GM19324 (cell line): ENCODE data around the gene CREB3L4.

Source experiments
- ATAC-seq: cut with Tn5 transposase; IDR thresholded peaks from one replicate; pipeline ENCODE4 v1.9.1; 2021; ENCODE audit warnings: mild to moderate bottlenecking, moderate library complexity; ENCODE audit not compliant: unreplicated experiment, low FRiP score

The CREB3L4 gene

DNA sequence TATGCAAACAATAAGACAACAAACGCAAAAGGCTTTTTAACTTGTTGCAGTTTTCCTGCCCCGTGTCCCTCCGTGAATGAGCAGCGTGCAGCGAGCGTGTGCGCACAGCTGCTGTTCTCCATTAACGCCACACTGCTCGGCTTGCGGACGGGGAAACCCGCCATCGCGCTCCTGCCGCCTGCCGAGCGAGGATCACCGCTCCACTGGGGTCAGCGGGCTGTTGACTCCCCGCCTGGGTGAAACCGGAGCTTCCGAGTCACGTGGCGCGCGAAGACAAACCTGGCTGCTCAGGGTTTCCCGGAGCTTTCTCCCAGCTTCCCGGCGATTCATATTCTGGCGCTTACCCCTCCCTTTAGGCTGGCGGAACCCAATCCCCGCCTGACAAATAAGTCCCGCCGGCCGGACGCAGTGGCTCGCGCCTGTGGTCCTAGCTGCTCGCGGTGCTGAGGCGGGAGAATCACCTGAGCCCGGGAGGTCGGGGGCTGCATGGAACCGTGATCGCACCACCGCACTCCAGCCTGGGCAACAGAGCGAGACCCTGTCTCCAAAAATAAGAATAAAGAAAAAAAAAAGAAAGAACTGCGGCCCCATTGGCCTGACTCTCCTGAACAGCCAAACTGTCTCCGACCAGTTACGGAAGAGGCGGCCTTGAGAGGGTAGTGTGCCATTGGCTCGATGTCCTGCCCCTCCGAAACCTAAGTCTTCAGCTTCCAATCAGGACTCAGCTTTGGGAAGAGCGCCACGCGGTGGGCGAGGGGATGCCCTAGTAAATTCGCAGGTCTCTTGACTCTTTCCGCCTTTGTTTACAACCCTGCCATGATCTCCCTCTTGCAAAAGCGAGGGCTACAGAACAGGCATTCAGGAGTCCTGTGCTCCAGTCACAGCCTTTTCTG lies at the start of gene CREB3L4:
TSS of gene CREB3L4 (plus strand) at position 796 of the 893 bp plus-strand sequence. CDS start 624 bp downstream, outside the sequence.
- ATAC-seq: peak; percentile 65

GRCh38 chr1:153919876-153920852 lies 47.5 kb upstream of the CREB3L4 start:
- no peak for ATAC-seq

DNA sequence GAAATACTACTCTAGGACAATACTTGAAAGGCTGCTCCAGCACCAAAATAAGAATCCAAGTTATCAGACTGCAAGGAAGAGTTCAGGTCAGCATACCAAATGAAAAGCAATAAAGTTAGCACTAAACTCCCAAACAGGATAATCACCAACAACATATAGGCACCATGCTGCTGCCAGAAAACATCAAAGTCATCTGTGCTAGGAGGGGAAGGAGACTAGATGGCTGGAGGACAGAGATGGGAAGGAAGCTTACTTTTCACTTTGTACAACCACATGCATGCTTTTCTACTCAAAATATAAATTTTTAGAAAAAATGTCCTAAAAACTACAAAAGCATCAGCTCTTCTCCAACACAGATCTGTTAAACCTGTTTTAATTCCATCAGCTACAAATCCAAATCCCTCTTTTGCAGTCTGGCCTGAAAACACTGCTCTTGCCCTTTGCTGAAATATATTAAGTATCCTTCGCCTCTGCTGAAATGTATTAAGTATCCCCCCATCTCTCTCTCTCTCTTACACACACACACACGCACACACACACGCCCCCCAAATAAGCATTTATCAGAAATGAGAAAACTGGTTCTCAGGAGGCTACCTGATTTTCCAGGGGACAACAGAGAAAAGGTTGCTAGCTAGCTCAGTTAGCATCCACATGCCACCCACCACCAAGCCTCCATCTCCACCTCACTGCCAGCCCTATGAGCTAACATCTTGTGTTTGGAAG lies 46.5 kb upstream of the CREB3L4 start:
- no peak for ATAC-seq

DNA sequence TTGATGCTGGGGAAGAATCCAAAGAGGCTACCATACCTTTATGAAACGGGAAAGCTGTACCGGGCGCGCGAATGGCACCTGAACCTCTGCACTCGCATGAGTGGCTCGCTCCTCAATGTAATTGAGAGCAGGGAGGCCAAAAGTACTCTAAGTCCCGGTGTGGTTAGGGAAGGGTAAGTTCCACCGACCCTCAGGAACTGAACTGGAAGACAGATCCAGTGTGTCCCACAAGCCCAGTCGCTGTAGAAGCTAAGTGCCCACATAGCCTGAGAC lies 46.0 kb upstream of the CREB3L4 start:
- no peak for ATAC-seq

- peak; percentile 37 for ATAC-seq
These were observed 45.4 kb upstream of the CREB3L4 start for GRCh38 chr1:153922076-153922971.

DNA sequence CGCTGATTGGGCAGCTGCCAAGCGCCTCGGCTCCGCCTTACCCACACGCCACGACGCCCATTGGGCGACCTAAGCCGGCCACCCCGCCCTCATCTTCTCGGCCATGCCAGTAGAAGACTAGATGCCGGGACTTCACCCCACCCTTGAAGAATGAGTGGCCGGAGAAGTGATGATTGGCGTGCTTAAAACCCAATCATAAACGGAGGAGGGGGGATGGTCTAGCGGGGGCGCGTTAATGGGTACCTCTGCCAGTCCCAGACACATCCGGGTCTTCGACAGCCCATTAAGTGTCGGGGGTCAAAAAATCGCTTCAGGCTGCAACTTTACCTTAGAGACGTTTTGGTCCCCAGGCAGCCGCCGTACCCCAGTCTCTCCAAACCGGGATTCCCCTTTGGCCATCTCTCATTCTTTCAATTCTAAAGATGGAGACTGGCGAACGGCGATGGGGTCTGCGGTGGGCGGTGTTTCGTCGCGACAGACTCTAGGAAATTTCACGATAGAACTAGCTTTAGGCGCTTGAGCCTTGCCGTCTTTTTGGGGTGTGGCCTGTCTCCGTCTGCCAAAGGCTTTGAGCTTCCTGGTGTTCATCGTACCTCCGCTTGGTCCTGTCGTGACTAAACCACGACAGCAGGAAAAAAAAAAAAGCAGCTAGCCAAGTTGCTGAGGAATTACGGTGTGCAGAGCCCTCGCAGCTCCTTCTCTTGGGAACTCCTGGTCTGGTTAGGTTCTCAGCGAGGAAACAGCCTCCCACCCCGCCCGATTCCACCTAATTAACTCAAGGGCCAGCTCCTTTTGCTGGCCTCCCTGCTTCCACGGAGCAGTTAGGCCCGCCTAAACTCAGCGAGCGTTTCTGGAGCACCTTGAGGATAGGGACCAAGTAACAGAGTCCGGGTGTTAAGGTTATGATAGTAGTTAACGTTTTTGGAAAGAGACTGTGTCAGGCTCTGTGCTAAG lies 44.5 kb upstream of the CREB3L4 start, which contains the start of gene GATAD2B:
TSS of gene GATAD2B (minus strand) at position 1 of the 954 bp plus-strand sequence. CDS start 94,625 bp downstream, outside the sequence.
- peak; percentile 96 for ATAC-seq

GRCh38 chr1:153926405-153926804 lies 41.3 kb upstream of the CREB3L4 start:
- ATAC-seq: no peak

- ATAC-seq: no peak
These were observed 39.5 kb upstream of the CREB3L4 start for GRCh38 chr1:153928245-153928644.

- no peak for ATAC-seq
These were observed 38.8 kb upstream of the CREB3L4 start for GRCh38 chr1:153928791-153929341.

DNA sequence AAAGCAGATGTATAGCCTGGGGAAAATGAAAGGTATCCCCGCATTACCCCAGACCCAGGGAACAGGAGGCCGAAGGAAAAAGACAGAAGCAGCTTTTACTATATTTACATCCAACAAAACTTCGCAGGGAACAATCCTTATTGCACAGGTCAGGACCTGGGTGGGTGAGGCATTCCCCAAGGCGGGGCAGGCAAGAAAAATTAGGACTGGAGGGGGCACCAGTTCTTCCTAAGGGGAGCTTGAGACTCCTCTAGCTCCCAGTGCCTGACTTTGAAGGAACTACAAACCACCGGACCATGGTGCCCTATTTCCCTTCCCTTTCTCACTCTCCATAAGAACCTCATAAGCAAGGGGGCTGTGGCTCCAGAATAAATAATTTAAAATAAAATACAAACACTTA lies 38.3 kb upstream of the CREB3L4 start:
- no peak for ATAC-seq

- no peak for ATAC-seq
These were observed 37.4 kb upstream of the CREB3L4 start for GRCh38 chr1:153929981-153930948.

GRCh38 chr1:153932156-153933131 lies 35.3 kb upstream of the CREB3L4 start:
- no peak for ATAC-seq

DNA sequence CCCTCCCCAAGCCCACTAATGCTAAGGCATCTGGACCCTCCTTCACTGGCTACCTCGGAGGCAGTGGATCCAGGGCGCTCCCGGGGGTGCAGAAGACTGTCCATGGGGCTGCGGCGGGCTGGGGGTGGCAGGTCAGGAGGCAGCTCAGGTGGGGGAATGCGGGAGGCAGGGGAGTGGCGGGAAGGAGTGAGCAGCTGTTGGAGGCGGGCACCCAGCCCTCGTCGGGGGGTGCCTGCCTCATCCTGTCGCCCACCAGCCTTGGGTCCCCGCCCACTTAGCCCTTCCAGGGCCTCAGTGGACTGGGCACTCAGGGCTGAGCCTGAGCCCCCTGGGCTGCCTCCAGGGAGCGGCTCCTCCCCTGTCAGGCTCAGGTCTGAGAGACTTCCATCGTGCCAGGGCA lies 34.3 kb upstream of the CREB3L4 start:
- ATAC-seq: no peak

GRCh38 chr1:153933955-153934354 lies 33.7 kb upstream of the CREB3L4 start:
- no peak for ATAC-seq

DNA sequence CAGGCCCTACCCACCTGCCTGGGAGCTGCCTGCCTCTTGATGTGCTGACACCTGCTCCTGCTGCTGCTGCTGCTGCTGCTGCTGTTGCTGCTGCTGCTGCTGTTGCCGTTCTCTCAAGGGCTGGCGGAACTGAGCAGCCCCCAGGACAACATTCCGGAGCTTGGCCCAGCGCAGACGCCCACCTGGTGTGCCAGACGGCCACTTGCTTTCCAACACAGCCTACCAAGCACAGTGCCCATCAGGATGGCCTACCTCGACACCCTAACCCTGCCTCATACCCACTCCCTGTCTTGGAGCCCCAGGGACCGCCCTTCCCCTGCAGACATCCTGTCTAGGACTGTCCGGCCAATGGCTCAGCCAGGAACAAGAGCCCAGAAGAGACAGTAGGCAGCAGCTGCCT lies 33.0 kb upstream of the CREB3L4 start:
- ATAC-seq: no peak
